GM18505 (cell line): ENCODE results near the gene SRGAP3.
A peak's percentile ranks its signal among the peaks of the same experiment; 100 is the strongest.

ENCODE experiments used
- ATAC-seq: cut with Tn5 transposase; IDR thresholded peaks from one replicate; pipeline ENCODE4 v1.9.1; 2021; ENCODE audit not compliant: unreplicated experiment
- POLR2A ChIP-seq: IDR thresholded peaks from 4 replicates; pipeline ENCODE4 v1.6.1; 2011; ENCODE audit warnings: borderline replicate concordance; ENCODE audit not compliant: insufficient read depth, insufficient read length; ENCODE audit errors: extremely low read depth

The SRGAP3 gene

GRCh38 chr3:9211155-9211950, 38.1 kb downstream of the SRGAP3 start:
- ATAC-seq: no peak
- no peak for TF ChIP-seq POLR2A

- TF ChIP-seq POLR2A: no peak
- no peak for ATAC-seq
Measured at GRCh38 chr3:9209777-9210176, 39.7 kb downstream of the SRGAP3 start.

GRCh38 chr3:9208605-9209152, 40.8 kb downstream of the SRGAP3 start:
- TF ChIP-seq POLR2A: no peak

GRCh38 chr3:9207116-9207763, 42.2 kb downstream of the SRGAP3 start:
- ATAC-seq: no peak
- no peak for TF ChIP-seq POLR2A

More at GRCh38 chr3:9208605-9209152, 40.8 kb downstream of the SRGAP3 start:
- no peak for ATAC-seq

- ATAC-seq: no peak
- no peak for TF ChIP-seq POLR2A
Measured at GRCh38 chr3:9206287-9206686, 43.2 kb downstream of the SRGAP3 start.

- peak; percentile 75 for ATAC-seq
Measured at GRCh38 chr3:9205345-9206143, 43.9 kb downstream of the SRGAP3 start.

GRCh38 chr3:9204253-9204992, 45.0 kb downstream of the SRGAP3 start:
- ATAC-seq: no peak
- no peak for TF ChIP-seq POLR2A

More at GRCh38 chr3:9205345-9206143, 43.9 kb downstream of the SRGAP3 start:
- no peak for TF ChIP-seq POLR2A

GRCh38 chr3:9203317-9203716, 46.1 kb downstream of the SRGAP3 start:
- ATAC-seq: no peak
- TF ChIP-seq POLR2A: no peak

GRCh38 chr3:9202546-9202945, 46.9 kb downstream of the SRGAP3 start:
- no peak for TF ChIP-seq POLR2A
- no peak for ATAC-seq

- TF ChIP-seq POLR2A: no peak
- ATAC-seq: no peak
Measured at GRCh38 chr3:9201955-9202354, 47.5 kb downstream of the SRGAP3 start.

GRCh38 chr3:9201266-9201665, 48.2 kb downstream of the SRGAP3 start:
- TF ChIP-seq POLR2A: no peak

GRCh38 chr3:9199775-9200174, 49.7 kb downstream of the SRGAP3 start:
- ATAC-seq: no peak
- no peak for TF ChIP-seq POLR2A

More at GRCh38 chr3:9201266-9201665, 48.2 kb downstream of the SRGAP3 start:
- ATAC-seq: no peak
